Stimulated activated CD4-positive, alpha-beta T cell treated with anti-CD3 and anti-CD28 coated beads, Interleukin-12 subunit alpha, Interleukin-12 subunit beta, amount 100 ng/mL, for 24 hours (primary cell): ENCODE data around the gene ANG.

Source experiments
- DNase-seq, 2 experiments: peaks; one replicate each; pipeline ENCODE4 v3.0.0-alpha.2; 2020; ENCODE audit warnings: low read depth in 2 of 2

Gene ANG

GRCh38 chr14:20675669-20676068, 12.9 kb upstream of the ANG start:
- DNase-seq, result no peak

DNA sequence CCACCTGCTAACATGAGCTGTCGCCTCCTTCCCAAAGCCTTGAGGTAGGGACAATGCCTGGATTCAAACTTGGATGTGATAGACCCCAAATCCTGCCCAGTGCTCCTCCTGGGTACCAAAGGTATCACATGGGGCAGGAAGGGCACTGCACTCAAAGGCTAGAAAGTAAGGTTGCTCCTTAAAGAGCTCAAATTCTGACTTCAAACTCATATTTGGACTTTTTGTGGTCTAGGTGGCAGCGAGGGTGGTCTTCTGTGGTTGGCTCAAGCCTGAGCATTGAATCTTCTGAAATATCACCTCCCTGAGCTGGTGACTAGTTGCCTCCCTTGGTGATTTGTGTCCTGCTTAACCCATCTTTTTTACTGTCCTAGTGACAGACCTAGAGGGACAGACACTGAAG, 12.5 kb upstream of the ANG start:
- DNase-seq, result no peak

DNA sequence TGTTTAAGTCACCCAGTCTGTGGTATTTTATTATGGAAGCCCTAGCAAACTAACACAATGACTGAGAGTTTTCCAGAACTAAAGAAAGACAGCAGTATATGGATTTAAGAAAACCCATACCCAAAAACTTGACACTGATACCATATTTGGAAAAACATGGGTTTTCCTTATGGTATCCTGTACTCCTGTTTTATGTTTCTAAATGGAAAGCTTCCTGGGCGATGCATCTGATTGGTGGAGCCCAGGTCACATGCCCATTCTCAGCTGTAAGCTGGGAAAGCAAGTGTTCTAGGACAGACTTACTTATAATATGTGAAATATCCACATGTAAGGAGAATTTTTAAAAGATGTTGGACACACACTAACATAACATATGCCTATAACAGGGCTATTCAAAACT, 8.7 kb upstream of the ANG start:
- no peak for DNase-seq

- no peak for DNase-seq
Observed at GRCh38 chr14:20680363-20680762, 8.2 kb upstream of the ANG start.

DNA sequence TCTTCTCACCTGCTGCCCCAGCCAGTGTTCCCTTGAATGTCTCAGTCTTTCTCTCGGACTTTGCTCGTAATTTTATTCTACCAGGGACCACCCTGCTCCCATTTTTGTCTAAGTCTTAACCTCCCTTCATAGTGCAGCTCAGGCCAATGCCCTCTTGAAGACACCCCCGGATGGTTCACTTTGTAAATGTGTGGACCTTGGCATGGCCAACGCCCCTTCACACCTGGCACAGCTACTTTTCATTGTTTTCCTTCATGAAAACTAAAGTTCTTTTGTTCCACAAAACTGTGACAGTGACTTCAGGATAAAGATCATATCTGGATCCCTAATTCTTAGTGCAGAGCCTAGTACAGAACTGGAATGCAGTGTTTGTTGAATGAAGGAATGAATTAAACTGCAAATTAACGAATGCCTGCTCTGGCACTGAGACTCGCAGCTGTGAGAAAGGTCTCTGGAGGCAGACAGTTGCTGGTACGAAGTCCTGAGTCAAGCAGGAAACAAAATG, 7.7 kb upstream of the ANG start:
- DNase-seq, result no peak

- peak; percentile 86 to 90 for DNase-seq
Observed at GRCh38 chr14:20681348-20682126, 7.0 kb upstream of the ANG start.

DNA sequence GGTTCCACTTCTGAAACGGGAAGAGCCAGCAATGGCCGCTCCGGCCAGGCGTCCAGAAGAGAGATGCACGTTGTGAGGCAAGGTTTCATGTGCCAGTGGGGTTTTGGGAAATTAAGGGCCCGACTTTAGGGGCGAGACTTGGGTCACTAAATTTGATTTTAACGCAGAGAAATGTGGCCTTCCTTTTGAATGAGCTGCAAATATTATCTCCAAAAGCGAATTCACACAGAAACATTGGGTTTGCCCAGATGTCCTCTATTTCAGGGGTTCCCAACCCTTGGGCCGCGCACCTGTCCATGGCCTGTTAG, 6.5 kb upstream of the ANG start:
- no peak for DNase-seq

DNA sequence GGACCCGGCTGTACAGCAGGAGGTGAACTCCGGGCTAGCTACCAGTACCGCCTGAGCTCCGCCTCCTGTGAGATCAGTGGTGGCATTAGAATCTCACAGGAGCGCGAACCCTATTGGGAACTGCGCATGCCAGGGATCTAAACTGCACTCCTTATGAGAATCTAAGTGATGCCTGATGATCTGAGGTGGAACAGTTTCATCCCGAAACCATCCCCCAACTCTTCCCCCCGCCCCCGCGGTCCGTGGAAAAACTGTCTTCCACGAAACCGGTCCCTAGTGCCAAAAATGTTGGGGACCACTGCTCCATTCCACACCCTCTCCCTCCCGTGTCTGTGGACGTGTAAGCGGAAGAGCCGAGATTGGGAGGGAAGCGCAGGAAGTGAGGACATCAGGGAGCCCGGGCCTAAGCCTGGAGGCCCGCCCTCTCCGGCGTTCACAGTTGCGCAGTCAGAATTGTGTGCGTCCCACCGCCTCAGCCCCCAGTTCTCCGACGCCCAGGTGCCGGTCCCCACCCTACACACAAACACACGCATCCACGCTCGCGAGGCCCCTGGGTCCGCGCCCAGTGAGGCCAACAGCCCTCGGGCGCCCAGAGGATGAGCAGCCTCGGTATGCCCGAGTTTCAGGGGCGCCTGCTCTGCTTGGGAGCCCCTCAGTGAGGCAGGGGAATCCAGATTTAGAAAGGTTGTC, 6.0 kb upstream of the ANG start:
- DNase-seq, result peak; percentile 62 to 73

- peak; percentile 76 to 86 for DNase-seq
Observed at GRCh38 chr14:20683125-20683890, 5.3 kb upstream of the ANG start.

GRCh38 chr14:20683891-20684661, 4.5 kb upstream of the ANG start, which contains the start of gene RNASE4:
Gene RNASE4, plus strand, starts transcription at chr14:20684560. Its CDS starts 14,812 bp downstream, at chr14:20699372.
- DNase-seq, result peak; percentile 66 to 77

- no peak for DNase-seq
Observed at GRCh38 chr14:20684662-20685456, 3.7 kb upstream of the ANG start.

- no peak for DNase-seq
Observed at GRCh38 chr14:20686386-20687143, 2.0 kb upstream of the ANG start.

GRCh38 chr14:20687362-20688166, 1.0 kb upstream of the ANG start:
- no peak for DNase-seq

GRCh38 chr14:20690848-20691640, 2.5 kb downstream of the ANG start:
- DNase-seq, result no peak

GRCh38 chr14:20692116-20692751, 3.7 kb downstream of the ANG start:
- no peak for DNase-seq

- DNase-seq, result no peak
Observed at GRCh38 chr14:20696764-20697163, 8.2 kb downstream of the ANG start.

GRCh38 chr14:20697273-20698017, 8.9 kb downstream of the ANG start:
- peak; percentile 26 to 48 for DNase-seq
